ENCODE results near the gene YBX2. TPM values are rescaled to one million over a fixed set of nuclear protein-coding genes. Genes with fewer than 3 reads are reported as not detected.

Gene YBX2
- total RNA-seq, 1 experiment from 2014 or later = 24.0 TPM

DNA sequence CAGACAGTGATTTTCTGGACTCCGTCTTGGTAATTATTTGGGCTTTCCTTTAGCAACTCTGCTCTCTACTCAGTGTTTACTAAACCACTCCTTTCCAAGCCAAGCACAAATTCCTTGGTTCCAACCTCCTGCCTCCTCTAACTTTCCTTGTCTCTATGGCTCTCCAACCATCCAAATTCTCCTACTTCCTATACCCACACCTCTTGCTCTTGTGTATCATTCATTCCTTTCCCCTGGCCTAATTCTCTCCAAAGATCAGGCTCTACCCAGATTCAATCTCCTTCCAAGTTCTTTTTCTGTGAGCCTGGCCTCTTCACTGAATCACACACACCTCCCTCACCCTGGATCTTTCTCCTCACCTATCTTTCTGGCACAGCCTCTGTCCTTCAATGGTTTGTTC, 33.6 kb upstream of the YBX2 start:
- Histone ChIP-seq H3K4me2 (ENCODE audit: insufficient read depth, insufficient read length, low read length) (peak overlapping the region; percentile 93), H3K79me2 (ENCODE audit: insufficient read depth, low read length) (peaks cover 2% of the 10 kb centered on the region; the same call in 1 of the 2 replicates), H3K9ac (ENCODE audit: extremely low read depth, insufficient read length, low read length) (peak overlapping the region; percentile 7), H2BK12ac (ENCODE audit: insufficient read length, low read depth, low read length) (no peak overlapping the region), H3K4me1 (ENCODE audit: insufficient read depth, low read length) (no peaks in the 10 kb centered on the region), H3K4ac (ENCODE audit: low read depth, low read length) (no peak overlapping the region), H3K9me3 (ENCODE audit: control insufficient read depth, low read depth, low read length) (no peaks in the 10 kb centered on the region), H2BK15ac (ENCODE audit: low read depth, low read length) (no peak overlapping the region), H3K27me3 (ENCODE audit: insufficient read depth, low read length) (no peaks in the 10 kb centered on the region), H3K18ac (ENCODE audit: insufficient read length, low read depth, low read length) (no peak overlapping the region), H4K8ac (replicated peaks; ENCODE audit: insufficient read length, low read depth, low read length) (no peak overlapping the region), H2BK5ac (ENCODE audit: insufficient read length, low read length) (no peak overlapping the region), H3K56ac (ENCODE audit: insufficient read length, low read depth, low read length) (no peak overlapping the region), H3T11ph (ENCODE audit: low read length) (no peak overlapping the region), H2BK120ac (ENCODE audit: low read depth, low read length, poor library complexity, severe bottlenecking) (no peak overlapping the region), H4K5ac (ENCODE audit: insufficient read length, low read depth, low read length) (no peak overlapping the region), H2AFZ (ENCODE audit: low read length) (no peak overlapping the region), H3K27ac (ENCODE audit: insufficient read length, low read depth, low read length) (no peak overlapping the region), H2BK20ac (ENCODE audit: low read depth, low read length, poor library complexity, severe bottlenecking) (no peak overlapping the region), H2AK5ac (ENCODE audit: insufficient read length, low read length) (no peak overlapping the region), H3K23me2 (ENCODE audit: insufficient read length, low read depth, low read length, poor library complexity, severe bottlenecking) (peaks cover 14% of the 10 kb centered on the region), H3K23ac (ENCODE audit: insufficient read length, low read depth, low read length) (no peak overlapping the region), H3K14ac (ENCODE audit: insufficient read depth, low read length) (no peak overlapping the region), H4K20me1 (ENCODE audit: control insufficient read depth, insufficient read depth, insufficient read length) (no peaks in the 10 kb centered on the region), H3K79me1 (ENCODE audit: insufficient read depth, low read depth, low read length, poor library complexity, severe bottlenecking) (no peaks in the 10 kb centered on the region), H4K91ac (ENCODE audit: insufficient read length, low read depth, low read length) (no peak overlapping the region)
- Mint-ChIP-seq H3K36me3 (ENCODE audit: insufficient read depth in 1 of 3, low read depth in 3 of 3) (peaks cover 13 to 35% (median 35%) of the 10 kb centered on the region in 3 experiments; a peak in 6 of 7 replicates), H3K4me1 (peaks cover 22 to 23% of the 10 kb centered on the region in 2 experiments), H3K27me3 (ENCODE audit: low read depth) (no peaks in the 10 kb centered on the region), H3K27ac (peak overlapping the region in 1 of 3 experiments; percentile 2; a peak in 1 of 7 replicates), H3K9me3 (no peaks in the 10 kb centered on the region), H3K4me3 (peak overlapping the region; percentile 88 to 97)
- no peak for DNase-seq
- no CpG with 5 or more reads among the region's 1 CpG for WGBS (ENCODE audit: extremely low coverage, insufficient read length, low lambda C conversion rate)
- TF ChIP-seq, protein P1, sequence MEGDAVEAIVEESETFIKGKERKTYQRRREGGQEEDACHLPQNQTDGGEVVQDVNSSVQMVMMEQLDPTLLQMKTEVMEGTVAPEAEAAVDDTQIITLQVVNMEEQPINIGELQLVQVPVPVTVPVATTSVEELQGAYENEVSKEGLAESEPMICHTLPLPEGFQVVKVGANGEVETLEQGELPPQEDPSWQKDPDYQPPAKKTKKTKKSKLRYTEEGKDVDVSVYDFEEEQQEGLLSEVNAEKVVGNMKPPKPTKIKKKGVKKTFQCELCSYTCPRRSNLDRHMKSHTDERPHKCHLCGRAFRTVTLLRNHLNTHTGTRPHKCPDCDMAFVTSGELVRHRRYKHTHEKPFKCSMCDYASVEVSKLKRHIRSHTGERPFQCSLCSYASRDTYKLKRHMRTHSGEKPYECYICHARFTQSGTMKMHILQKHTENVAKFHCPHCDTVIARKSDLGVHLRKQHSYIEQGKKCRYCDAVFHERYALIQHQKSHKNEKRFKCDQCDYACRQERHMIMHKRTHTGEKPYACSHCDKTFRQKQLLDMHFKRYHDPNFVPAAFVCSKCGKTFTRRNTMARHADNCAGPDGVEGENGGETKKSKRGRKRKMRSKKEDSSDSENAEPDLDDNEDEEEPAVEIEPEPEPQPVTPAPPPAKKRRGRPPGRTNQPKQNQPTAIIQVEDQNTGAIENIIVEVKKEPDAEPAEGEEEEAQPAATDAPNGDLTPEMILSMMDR (conservative IDR thresholded peaks at IDR 0.05) = no peak

All from H9 (cell line).